ENCODE results near the gene PCDHA2. TPM values are rescaled to one million over a fixed set of nuclear protein-coding genes. Genes with fewer than 3 reads are reported as not detected.
"Not testable (repeated sequence)": the region's sequence is repeated elsewhere in the genome, so short reads cannot be mapped to it uniquely, and the experiment has no call there.

The PCDHA2 gene
- total RNA-seq, 1 experiment from 2014 or later: 0.20 TPM

DNA sequence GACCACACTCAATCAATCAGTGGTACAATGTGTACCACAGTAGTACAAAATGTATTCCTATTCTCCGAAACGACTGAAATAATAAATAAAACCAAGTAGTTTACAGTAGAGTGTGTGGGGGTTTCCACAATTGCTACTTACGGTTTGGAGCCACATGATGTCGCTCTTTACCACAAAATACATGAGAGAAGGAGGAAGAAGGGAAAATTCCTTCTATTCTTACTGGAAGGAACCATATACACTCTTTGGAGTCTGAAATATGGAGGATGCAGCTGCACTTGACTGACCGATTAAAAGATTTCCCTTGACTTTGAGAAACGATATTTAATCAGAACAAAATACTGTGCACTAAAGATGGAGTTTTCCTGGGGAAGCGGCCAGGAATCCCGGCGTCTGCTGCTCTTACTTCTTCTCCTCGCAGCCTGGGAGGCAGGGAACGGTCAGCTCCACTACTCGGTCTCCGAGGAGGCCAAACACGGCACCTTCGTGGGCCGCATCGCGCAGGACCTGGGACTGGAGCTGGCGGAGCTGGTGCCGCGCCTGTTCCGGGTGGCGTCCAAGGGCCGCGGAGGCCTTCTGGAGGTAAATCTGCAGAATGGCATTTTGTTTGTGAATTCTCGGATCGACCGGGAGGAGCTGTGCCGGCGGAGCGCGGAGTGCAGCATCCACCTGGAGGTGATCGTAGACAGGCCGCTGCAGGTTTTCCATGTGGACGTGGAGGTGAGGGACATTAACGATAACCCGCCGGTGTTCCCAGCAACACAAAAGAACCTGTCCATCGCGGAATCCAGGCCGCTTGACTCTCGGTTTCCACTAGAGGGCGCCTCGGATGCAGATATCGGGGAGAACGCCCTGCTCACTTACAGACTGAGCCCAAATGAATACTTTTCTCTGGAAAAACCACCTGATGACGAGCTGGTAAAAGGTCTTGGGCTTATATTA, 12.5 kb downstream of the PCDHA2 start, which contains the start of gene PCDHA4:
TSS of gene PCDHA4 (plus strand) at position 235 of the 942 bp plus-strand sequence.
- Histone ChIP-seq H3K9me3 (ENCODE audit: control insufficient read depth, low read depth, low read length) (no peaks in the 10 kb centered on the region), H2BK12ac (ENCODE audit: insufficient read length, low read depth, low read length) (no peak within 1 kb of the TSS), H3T11ph (ENCODE audit: low read length) (no peak within 1 kb of the TSS), H2BK5ac (ENCODE audit: insufficient read length, low read length) (no peak within 1 kb of the TSS), H3K79me1 (ENCODE audit: insufficient read depth, low read depth, low read length, poor library complexity, severe bottlenecking) (no peaks in the 10 kb centered on the region), H3K79me2 (ENCODE audit: insufficient read depth, low read length) (no peaks in the 10 kb centered on the region), H4K8ac (replicated peaks; ENCODE audit: insufficient read length, low read depth, low read length) (no peak within 1 kb of the TSS), H4K20me1 (ENCODE audit: control insufficient read depth, insufficient read depth, insufficient read length) (no peaks in the 10 kb centered on the region), H3K14ac (ENCODE audit: insufficient read depth, low read length) (peak within 1 kb of the TSS; percentile 88), H3K4ac (ENCODE audit: low read depth, low read length) (no peak within 1 kb of the TSS; the same call in 1 of the 2 replicates), H2AFZ (ENCODE audit: low read length) (no peak within 1 kb of the TSS), H2BK20ac (ENCODE audit: low read depth, low read length, poor library complexity, severe bottlenecking) (no peak within 1 kb of the TSS), H2AK5ac (ENCODE audit: insufficient read length, low read length) (no peak within 1 kb of the TSS), H4K5ac (ENCODE audit: insufficient read length, low read depth, low read length) (no peak within 1 kb of the TSS), H3K4me2 (ENCODE audit: insufficient read depth, insufficient read length, low read length) (peak within 1 kb of the TSS; percentile 69), H2BK120ac (ENCODE audit: low read depth, low read length, poor library complexity, severe bottlenecking) (no peak within 1 kb of the TSS), H3K23me2 (ENCODE audit: insufficient read length, low read depth, low read length, poor library complexity, severe bottlenecking) (no peaks in the 10 kb centered on the region), H3K56ac (ENCODE audit: insufficient read length, low read depth, low read length) (no peak within 1 kb of the TSS), H2BK15ac (ENCODE audit: low read depth, low read length) (no peak within 1 kb of the TSS), H3K4me1 (ENCODE audit: insufficient read depth, low read length) (no peaks in the 10 kb centered on the region), H3K27ac (ENCODE audit: insufficient read length, low read depth, low read length) (no peak within 1 kb of the TSS), H3K23ac (ENCODE audit: insufficient read length, low read depth, low read length) (no peak within 1 kb of the TSS), H3K9ac (ENCODE audit: extremely low read depth, insufficient read length, low read length) (peak within 1 kb of the TSS; percentile 72), H4K91ac (ENCODE audit: insufficient read length, low read depth, low read length) (no peak within 1 kb of the TSS), H3K27me3 (ENCODE audit: insufficient read depth, low read length) (no peaks in the 10 kb centered on the region), H3K18ac (ENCODE audit: insufficient read length, low read depth, low read length) (peak within 1 kb of the TSS; percentile 43)
- TF ChIP-seq, protein P1, sequence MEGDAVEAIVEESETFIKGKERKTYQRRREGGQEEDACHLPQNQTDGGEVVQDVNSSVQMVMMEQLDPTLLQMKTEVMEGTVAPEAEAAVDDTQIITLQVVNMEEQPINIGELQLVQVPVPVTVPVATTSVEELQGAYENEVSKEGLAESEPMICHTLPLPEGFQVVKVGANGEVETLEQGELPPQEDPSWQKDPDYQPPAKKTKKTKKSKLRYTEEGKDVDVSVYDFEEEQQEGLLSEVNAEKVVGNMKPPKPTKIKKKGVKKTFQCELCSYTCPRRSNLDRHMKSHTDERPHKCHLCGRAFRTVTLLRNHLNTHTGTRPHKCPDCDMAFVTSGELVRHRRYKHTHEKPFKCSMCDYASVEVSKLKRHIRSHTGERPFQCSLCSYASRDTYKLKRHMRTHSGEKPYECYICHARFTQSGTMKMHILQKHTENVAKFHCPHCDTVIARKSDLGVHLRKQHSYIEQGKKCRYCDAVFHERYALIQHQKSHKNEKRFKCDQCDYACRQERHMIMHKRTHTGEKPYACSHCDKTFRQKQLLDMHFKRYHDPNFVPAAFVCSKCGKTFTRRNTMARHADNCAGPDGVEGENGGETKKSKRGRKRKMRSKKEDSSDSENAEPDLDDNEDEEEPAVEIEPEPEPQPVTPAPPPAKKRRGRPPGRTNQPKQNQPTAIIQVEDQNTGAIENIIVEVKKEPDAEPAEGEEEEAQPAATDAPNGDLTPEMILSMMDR (conservative IDR thresholded peaks at IDR 0.05): peak; percentile 74
- no CpG with 5 or more reads among the region's 47 CpGs for WGBS (ENCODE audit: extremely low coverage, insufficient read length, low lambda C conversion rate)
- H3K9me3 Mint-ChIP-seq: peaks cover 42 to 46% of the 10 kb centered on the region in 2 experiments
- H3K36me3 Mint-ChIP-seq (ENCODE audit: insufficient read depth in 1 of 3, low read depth in 3 of 3): peaks cover 6 to 49% (median 24%) of the 10 kb centered on the region in 3 experiments
- H3K27ac Mint-ChIP-seq: peak within 1 kb of the TSS in 1 of 3 experiments; percentile 90; a peak in 2 of 7 replicates
- no peaks in the 10 kb centered on the region for H3K27me3 Mint-ChIP-seq (ENCODE audit: low read depth)
- H3K4me3 Mint-ChIP-seq: peak within 1 kb of the TSS; percentile 82 to 92
- peak; percentile 84 for DNase-seq
- peaks cover 0 to 4% of the 10 kb centered on the region in 2 experiments; a peak in 2 of 4 replicates for H3K4me1 Mint-ChIP-seq

DNA sequence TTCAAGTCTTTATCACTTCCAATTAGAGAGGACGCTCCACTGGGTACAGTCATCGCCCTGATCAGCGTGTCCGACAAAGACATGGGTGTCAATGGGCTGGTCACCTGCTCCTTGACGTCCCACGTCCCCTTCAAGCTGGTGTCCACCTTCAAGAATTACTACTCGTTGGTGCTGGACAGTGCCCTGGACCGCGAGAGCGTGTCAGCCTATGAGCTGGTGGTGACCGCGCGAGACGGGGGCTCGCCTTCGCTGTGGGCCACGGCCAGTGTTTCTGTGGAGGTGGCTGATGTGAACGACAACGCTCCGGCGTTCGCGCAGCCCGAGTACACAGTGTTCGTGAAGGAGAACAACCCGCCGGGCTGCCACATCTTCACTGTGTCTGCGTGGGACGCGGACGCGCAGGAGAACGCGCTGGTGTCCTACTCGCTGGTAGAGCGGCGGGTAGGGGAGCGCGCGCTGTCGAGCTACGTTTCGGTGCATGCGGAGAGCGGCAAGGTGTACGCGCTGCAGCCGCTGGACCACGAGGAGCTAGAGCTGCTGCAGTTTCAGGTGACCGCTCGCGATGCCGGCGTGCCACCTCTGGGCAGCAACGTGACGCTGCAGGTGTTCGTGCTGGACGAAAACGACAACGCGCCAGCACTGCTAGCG, 13.7 kb downstream of the PCDHA2 start:
- H3K79me2 ChIP-seq (ENCODE audit: insufficient read depth, low read length); DNase-seq; H2BK120ac ChIP-seq (ENCODE audit: low read depth, low read length, poor library complexity, severe bottlenecking); H2BK20ac ChIP-seq (ENCODE audit: low read depth, low read length, poor library complexity, severe bottlenecking); H4K91ac ChIP-seq (ENCODE audit: insufficient read length, low read depth, low read length); H4K20me1 ChIP-seq (ENCODE audit: control insufficient read depth, insufficient read depth, insufficient read length); H3K56ac ChIP-seq (ENCODE audit: insufficient read length, low read depth, low read length); H4K8ac ChIP-seq (replicated peaks; ENCODE audit: insufficient read length, low read depth, low read length); H2BK12ac ChIP-seq (ENCODE audit: insufficient read length, low read depth, low read length); H3K14ac ChIP-seq (ENCODE audit: insufficient read depth, low read length); H3K4me1 ChIP-seq (ENCODE audit: insufficient read depth, low read length); H3K79me1 ChIP-seq (ENCODE audit: insufficient read depth, low read depth, low read length, poor library complexity, severe bottlenecking); H3K27me3 ChIP-seq (ENCODE audit: insufficient read depth, low read length); H3K27ac Mint-ChIP-seq; H2BK5ac ChIP-seq (ENCODE audit: insufficient read length, low read length); H3K4ac ChIP-seq (ENCODE audit: low read depth, low read length); H3K23me2 ChIP-seq (ENCODE audit: insufficient read length, low read depth, low read length, poor library complexity, severe bottlenecking); H3K9ac ChIP-seq (ENCODE audit: extremely low read depth, insufficient read length, low read length); H3K4me1 Mint-ChIP-seq; H3K9me3 ChIP-seq (ENCODE audit: control insufficient read depth, low read depth, low read length); H2BK15ac ChIP-seq (ENCODE audit: low read depth, low read length); H3K27me3 Mint-ChIP-seq (ENCODE audit: low read depth); H4K5ac ChIP-seq (ENCODE audit: insufficient read length, low read depth, low read length); H3K4me3 Mint-ChIP-seq; H2AK5ac ChIP-seq (ENCODE audit: insufficient read length, low read length); H3K27ac ChIP-seq (ENCODE audit: insufficient read length, low read depth, low read length); H3K18ac ChIP-seq (ENCODE audit: insufficient read length, low read depth, low read length); H3K23ac ChIP-seq (ENCODE audit: insufficient read length, low read depth, low read length); H3T11ph ChIP-seq (ENCODE audit: low read length); H2AFZ ChIP-seq (ENCODE audit: low read length): not testable (repeated sequence)
- WGBS (ENCODE audit: extremely low coverage, insufficient read length, low lambda C conversion rate): no CpG with 5 or more reads among the region's 62 CpGs
- Mint-ChIP-seq H3K36me3 (ENCODE audit: insufficient read depth in 1 of 3, low read depth in 3 of 3) (peaks cover 4 to 40% (median 22%) of the 10 kb centered on the region in 3 experiments; a peak in 5 of 7 replicates), H3K9me3 (peaks cover 35 to 37% of the 10 kb centered on the region in 2 experiments)
- H3K4me2 ChIP-seq (ENCODE audit: insufficient read depth, insufficient read length, low read length): peak overlapping the region; percentile 69
